IMR-90 (cell line): Measurements from ENCODE around the gene ZNF302. TPM values are rescaled to one million over a fixed set of nuclear protein-coding genes. Genes with fewer than 3 reads are reported as not detected.

ENCODE experiments used
- ATAC-seq: fragments of 200-7000 bp; cut with Tn5 transposase; 2 replicates; pipeline ENCODE4 v1.9.1; 2020; ENCODE audit warnings: low read depth, mild to moderate bottlenecking, moderate library complexity
- BruUV-seq: library from RNA; stranded (reverse); fragments of 400-500 nt; replicated peaks from 2 replicates; lab custom pipeline; 2021; lab: Mats Ljungman, UMichigan
- CTCF ChIA-PET: fragments of 300-600 bp; formaldehyde crosslinking; extraction: SDS; loops from one replicate; lab custom pipeline; 2021; ENCODE audit warnings: antibody characterized with exemption; lab: Yijun Ruan, JAX
- POLR2A ChIA-PET: fragments of 300-600 bp; sonication (Branson Sonifier 250); formaldehyde crosslinking; loops from one replicate; lab custom pipeline; 2022; ENCODE audit warnings: antibody characterized with exemption; ENCODE audit not compliant: unreplicated experiment; lab: Charles Lee
- DNase-seq: peaks from one replicate; pipeline ENCODE4 v3.0.0; 2013
- H2AFZ ChIP-seq: replicated peaks from 2 replicates; pipeline ENCODE3; 2013; ENCODE audit warnings: low read length, mild to moderate bottlenecking; ENCODE audit not compliant: poor library complexity
- H2AK5ac ChIP-seq: 2 replicates; pipeline ENCODE4 v1.6.1; 2013; ENCODE audit warnings: low read depth, low read length, inconsistent platforms
- H2AK9ac ChIP-seq: replicated peaks from 2 replicates; pipeline ENCODE3; 2013; ENCODE audit warnings: mild to moderate bottlenecking, low read depth, low read length, moderate library complexity; ENCODE audit not compliant: poor library complexity
- H2BK120ac ChIP-seq: 2 replicates; pipeline ENCODE4 v1.6.1; 2013; ENCODE audit warnings: low read depth, low read length, inconsistent platforms
- H2BK15ac ChIP-seq: 3 replicates; pipeline ENCODE4 v1.6.1; 2013; ENCODE audit warnings: low read depth, low read length, inconsistent platforms
- H2BK20ac ChIP-seq: 2 replicates; pipeline ENCODE4 v1.6.1; 2013; ENCODE audit warnings: low read depth, mild to moderate bottlenecking, inconsistent platforms, low read length, moderate library complexity
- H2BK5ac ChIP-seq: 2 replicates; pipeline ENCODE4 v1.6.1; 2013; ENCODE audit warnings: mild to moderate bottlenecking, low read depth, low read length, inconsistent platforms; ENCODE audit not compliant: poor library complexity, severe bottlenecking
- H3K14ac ChIP-seq: replicated peaks from 2 replicates; pipeline ENCODE4 v1.6.1; 2013; ENCODE audit warnings: low read depth, low read length, inconsistent platforms
- H3K18ac ChIP-seq: 2 replicates; pipeline ENCODE4 v1.6.1; 2013; ENCODE audit warnings: low read depth, low read length, control low read depth
- H3K23ac ChIP-seq: 2 replicates; pipeline ENCODE4 v1.6.1; 2013; ENCODE audit warnings: low read depth, low read length, inconsistent platforms
- H3K27ac ChIP-seq: 2 replicates; pipeline ENCODE4 v1.5.1; 2013; ENCODE audit warnings: mild to moderate bottlenecking, control low read depth, low read length; ENCODE audit not compliant: insufficient read depth
- H3K27me3 ChIP-seq: 2 replicates; pipeline ENCODE4 v1.6.1; 2013; ENCODE audit warnings: low read length; ENCODE audit not compliant: control insufficient read depth, insufficient read depth
- H3K36me3 ChIP-seq: 2 replicates; pipeline ENCODE4 v1.6.1; 2013; ENCODE audit warnings: low read length, mixed read lengths; ENCODE audit not compliant: control insufficient read depth, insufficient read depth
- H3K4ac ChIP-seq: 2 replicates; pipeline ENCODE4 v1.6.1; 2013; ENCODE audit warnings: low read depth, low read length, inconsistent platforms
- H3K4me1 ChIP-seq: 2 replicates; pipeline ENCODE4 v1.6.1; 2013; ENCODE audit warnings: low read length, mixed read lengths; ENCODE audit not compliant: control insufficient read depth, insufficient read depth
- H3K4me2 ChIP-seq: 2 replicates; pipeline ENCODE4 v1.6.1; 2013; ENCODE audit warnings: low read depth, mild to moderate bottlenecking, control low read depth, low read length, moderate library complexity
- H3K4me3 ChIP-seq: 2 replicates; pipeline ENCODE4 v1.5.1; 2013; ENCODE audit warnings: low read depth, mild to moderate bottlenecking, control low read depth, low read length, moderate library complexity; ENCODE audit not compliant: insufficient read depth
- H3K56ac ChIP-seq: 2 replicates; pipeline ENCODE4 v1.6.1; 2013; ENCODE audit warnings: low read length, inconsistent platforms; ENCODE audit not compliant: insufficient read depth; ENCODE audit errors: extremely low read depth
- H3K79me1 ChIP-seq, 2 experiments: 2 replicates each; pipeline ENCODE4 v1.6.1; 2013; ENCODE audit warnings: low read length in 2 of 2, inconsistent platforms in 1 of 2, low read depth in 1 of 2
- H3K9ac ChIP-seq: 2 replicates; pipeline ENCODE4 v1.6.1; 2013; ENCODE audit warnings: low read depth, low read length, control low read depth
- H3K9me1 ChIP-seq: 2 replicates; pipeline ENCODE4 v1.6.1; 2013; ENCODE audit warnings: low read length, inconsistent platforms; ENCODE audit not compliant: insufficient read depth
- H3K9me3 ChIP-seq: 2 replicates; pipeline ENCODE4 v1.6.1; 2013; ENCODE audit warnings: low read length; ENCODE audit not compliant: control insufficient read depth, insufficient read depth
- H4K20me1 ChIP-seq: 2 replicates; pipeline ENCODE4 v1.6.1; 2013; ENCODE audit warnings: low read length, inconsistent platforms; ENCODE audit not compliant: insufficient read depth
- H4K5ac ChIP-seq: 2 replicates; pipeline ENCODE4 v1.6.1; 2013; ENCODE audit warnings: mild to moderate bottlenecking, low read depth, low read length, control low read depth
- H4K8ac ChIP-seq, 2 experiments: 2 replicates each; pipeline ENCODE4 v1.6.1; 2013; ENCODE audit warnings: low read depth in 2 of 2, low read length in 2 of 2, control low read depth in 1 of 2, inconsistent platforms in 1 of 2
- H4K91ac ChIP-seq: 2 replicates; pipeline ENCODE4 v1.6.1; 2013; ENCODE audit warnings: low read depth, low read length, inconsistent platforms; ENCODE audit not compliant: insufficient read depth
- BHLHE40 ChIP-seq: fragments of 150-350 bp; IDR thresholded peaks from 2 replicates; pipeline ENCODE4 v1.6.1; 2016; ENCODE audit warnings: mild to moderate bottlenecking, low read depth, low read length
- CEBPB ChIP-seq: IDR thresholded peaks from 2 replicates; pipeline ENCODE4 v1.6.1; 2012; ENCODE audit warnings: low read depth, low read length, improper control_type of control experiment
- FOS ChIP-seq: fragments of 150-350 bp; IDR thresholded peaks from 2 replicates; pipeline ENCODE4 v1.6.1; 2016; ENCODE audit warnings: low read depth, low read length
- MAFK ChIP-seq: IDR thresholded peaks from 2 replicates; pipeline ENCODE4 v1.6.1; 2012; ENCODE audit warnings: low read depth, low read length, improper control_type of control experiment
- MAZ ChIP-seq: IDR thresholded peaks from 2 replicates; pipeline ENCODE4 v1.6.1; 2012; ENCODE audit warnings: low read depth, mild to moderate bottlenecking, low read length, improper control_type of control experiment, moderate library complexity, borderline replicate concordance
- MXI1 ChIP-seq: IDR thresholded peaks from 2 replicates; pipeline ENCODE4 v1.6.1; 2012; ENCODE audit warnings: low read depth, mild to moderate bottlenecking, low read length, moderate library complexity, borderline replicate concordance
- NFE2L2 ChIP-seq: fragments of 150-350 bp; IDR thresholded peaks from 2 replicates; pipeline ENCODE4 v1.6.1; 2016; ENCODE audit warnings: low read depth, mild to moderate bottlenecking, low read length
- RAD21 ChIP-seq: IDR thresholded peaks from 2 replicates; pipeline ENCODE4 v1.6.1; 2012; ENCODE audit warnings: low read length, improper control_type of control experiment
- RCOR1 ChIP-seq: IDR thresholded peaks from 2 replicates; pipeline ENCODE4 v1.6.1; 2012; ENCODE audit warnings: mild to moderate bottlenecking, low read length, improper control_type of control experiment; ENCODE audit not compliant: insufficient replicate concordance
- SMC3 ChIP-seq: fragments of 150-350 bp; IDR thresholded peaks from 2 replicates; pipeline ENCODE4 v1.6.1; 2016; ENCODE audit warnings: low read depth, mild to moderate bottlenecking, antibody characterized with exemption, low read length, moderate library complexity
- WGBS, 2 experiments: methylation state at CpG; one replicate each; pipeline versions ENCODE4 v1.1.5 to v1.1.7; 2013; ENCODE audit warnings: missing lambda C conversion rate in 2 of 2; ENCODE audit not compliant: insufficient read length in 1 of 2; ENCODE audit errors: extremely low coverage in 2 of 2; 5-methylcytosine and 5-hydroxymethylcytosine counted together
- dilution Hi-C: fragments of 300-500 bp; cut with HindIII; formaldehyde crosslinking; loops from one replicate; pipeline ENCODE4 v1.14.3; 2018; ENCODE audit warnings: low sequenced_read_pairs; ENCODE audit not compliant: unreplicated experiment
- in situ Hi-C: fragments of 300-500 bp; cut with MboI; formaldehyde crosslinking; loops from 3 replicates; pipeline ENCODE4 v1.14.3; 2019; ENCODE audit warnings: low sequenced_read_pairs, inconsistent platforms, mixed read lengths
- intact Hi-C: fragments of 100-400 bp; cut with micrococcal nuclease; formaldehyde crosslinking; loops from 2 replicates; pipeline ENCODE4 v1.10.0; 2022
- polyA plus RNA-seq, 3 experiments: library from polyadenylated mRNA; depleted of rRNA; stranded (reverse); fragments of >200 nt; gene quantifications; 2 replicates each; pipeline ENCODE4 v1.2.3, GENCODE V29; 2012; ENCODE audit warnings: low replicate concordance in 1 of 3
- total RNA-seq: library from RNA; depleted of rRNA; stranded (reverse); fragments of >200 nt; gene quantifications from 2 replicates; pipeline ENCODE4 v1.2.3, GENCODE V29; 2012
- TF ChIP-seq, protein P1 (sequence below): fragments of 150-350 bp; IDR thresholded peaks from 2 replicates; pipeline ENCODE4 v1.6.1; 2016; ENCODE audit warnings: low read depth, mild to moderate bottlenecking, low read length, moderate library complexity, borderline replicate concordance
- TF ChIP-seq, protein P2 (sequence below): fragments of 150-350 bp; IDR thresholded peaks from 2 replicates; pipeline ENCODE4 v1.6.1; 2017; ENCODE audit warnings: mild to moderate bottlenecking, antibody characterized with exemption, low read length, low read depth
- TF ChIP-seq, protein P3 (sequence below): conservative IDR thresholded peaks from 2 replicates; pipeline ENCODE4 v1.5.1; 2012; ENCODE audit warnings: mild to moderate bottlenecking, low read depth, low read length, improper control_type of control experiment

ZNF302 gene
- total and polyA plus RNA-seq, 2 of the 4 experiments (the other 2 are of a cell fraction): 9.1 to 9.5 TPM

DNA sequence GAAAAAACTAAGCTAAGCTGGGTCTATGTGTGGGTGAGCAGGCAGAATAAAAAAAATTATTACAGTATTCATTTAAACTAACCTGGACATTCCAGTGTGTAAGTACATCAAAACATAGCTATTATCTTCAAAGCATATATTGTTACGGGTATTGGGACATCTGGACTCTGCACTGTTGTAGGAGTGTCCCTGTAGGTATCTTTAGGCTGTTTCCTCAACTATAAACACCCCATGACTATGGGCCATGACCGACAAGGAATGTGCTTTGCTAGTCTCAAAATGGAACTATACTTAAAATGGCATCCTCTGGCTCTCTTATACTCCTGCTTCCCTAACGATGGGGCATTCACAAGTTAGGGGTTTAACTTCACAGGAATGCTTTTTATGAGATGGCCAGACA, 3.9 kb upstream of the ZNF302 start:
- Histone ChIP-seq H4K20me1 (no peaks in the 10 kb centered on the region), H3K9me1 (0 out of 2 replicates have a peak, but pooled peaks cover 5% of the 10 kb centered on the region), H2AK9ac (no peak overlapping the region), H3K14ac (no peak overlapping the region), H3K9ac (no peak overlapping the region), H2AK5ac (no peak overlapping the region), H3K4ac (no peak overlapping the region), H3K56ac (no peak overlapping the region), H2AFZ (no peak overlapping the region), H2BK15ac (no peak overlapping the region), H2BK5ac (no peak overlapping the region), H2BK20ac (no peak overlapping the region), H3K27ac (no peak overlapping the region), H4K8ac (no peak overlapping the region), H2BK120ac (no peak overlapping the region), H3K18ac (no peak overlapping the region), H3K4me2 (no peak overlapping the region), H3K4me3 (no peak overlapping the region), H3K36me3 (no peaks in the 10 kb centered on the region), H4K5ac (no peak overlapping the region), H3K79me1 (peaks cover 6% of the 10 kb centered on the region in 2 experiments), H3K4me1 (peaks cover 2% of the 10 kb centered on the region; the same call in 1 of the 2 replicates), H4K91ac (no peak overlapping the region), H3K27me3 (no peaks in the 10 kb centered on the region), H3K9me3 (no peaks in the 10 kb centered on the region; the same call in 1 of the 2 replicates), H3K23ac (no peak overlapping the region)
- WGBS, 2 experiments: 20% methylated on average over 1 of the region's 3 CpGs; no CpG with 5 or more reads in 1 of the 2 experiments
- POLR2A ChIA-PET: no interaction called here
- intact Hi-C loops (no loop called here), dilution Hi-C loops (no loop called here), in situ Hi-C loops (no loop called here)
- ATAC-seq (no peak), DNase-seq (no peak)
- TF ChIP-seq CEBPB (no peak), SMC3 (no peak), BHLHE40 (no peak), MAFK (no peak), NFE2L2 (no peak), MXI1 (no peak), FOS (no peak), RCOR1 (no peak), RAD21 (no peak), MAZ (no peak)
- TF ChIP-seq, protein P1, sequence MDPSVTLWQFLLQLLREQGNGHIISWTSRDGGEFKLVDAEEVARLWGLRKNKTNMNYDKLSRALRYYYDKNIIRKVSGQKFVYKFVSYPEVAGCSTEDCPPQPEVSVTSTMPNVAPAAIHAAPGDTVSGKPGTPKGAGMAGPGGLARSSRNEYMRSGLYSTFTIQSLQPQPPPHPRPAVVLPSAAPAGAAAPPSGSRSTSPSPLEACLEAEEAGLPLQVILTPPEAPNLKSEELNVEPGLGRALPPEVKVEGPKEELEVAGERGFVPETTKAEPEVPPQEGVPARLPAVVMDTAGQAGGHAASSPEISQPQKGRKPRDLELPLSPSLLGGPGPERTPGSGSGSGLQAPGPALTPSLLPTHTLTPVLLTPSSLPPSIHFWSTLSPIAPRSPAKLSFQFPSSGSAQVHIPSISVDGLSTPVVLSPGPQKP: no peak
- TF ChIP-seq, protein P2, sequence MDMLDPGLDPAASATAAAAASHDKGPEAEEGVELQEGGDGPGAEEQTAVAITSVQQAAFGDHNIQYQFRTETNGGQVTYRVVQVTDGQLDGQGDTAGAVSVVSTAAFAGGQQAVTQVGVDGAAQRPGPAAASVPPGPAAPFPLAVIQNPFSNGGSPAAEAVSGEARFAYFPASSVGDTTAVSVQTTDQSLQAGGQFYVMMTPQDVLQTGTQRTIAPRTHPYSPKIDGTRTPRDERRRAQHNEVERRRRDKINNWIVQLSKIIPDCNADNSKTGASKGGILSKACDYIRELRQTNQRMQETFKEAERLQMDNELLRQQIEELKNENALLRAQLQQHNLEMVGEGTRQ: no peak
- TF ChIP-seq, protein P3, sequence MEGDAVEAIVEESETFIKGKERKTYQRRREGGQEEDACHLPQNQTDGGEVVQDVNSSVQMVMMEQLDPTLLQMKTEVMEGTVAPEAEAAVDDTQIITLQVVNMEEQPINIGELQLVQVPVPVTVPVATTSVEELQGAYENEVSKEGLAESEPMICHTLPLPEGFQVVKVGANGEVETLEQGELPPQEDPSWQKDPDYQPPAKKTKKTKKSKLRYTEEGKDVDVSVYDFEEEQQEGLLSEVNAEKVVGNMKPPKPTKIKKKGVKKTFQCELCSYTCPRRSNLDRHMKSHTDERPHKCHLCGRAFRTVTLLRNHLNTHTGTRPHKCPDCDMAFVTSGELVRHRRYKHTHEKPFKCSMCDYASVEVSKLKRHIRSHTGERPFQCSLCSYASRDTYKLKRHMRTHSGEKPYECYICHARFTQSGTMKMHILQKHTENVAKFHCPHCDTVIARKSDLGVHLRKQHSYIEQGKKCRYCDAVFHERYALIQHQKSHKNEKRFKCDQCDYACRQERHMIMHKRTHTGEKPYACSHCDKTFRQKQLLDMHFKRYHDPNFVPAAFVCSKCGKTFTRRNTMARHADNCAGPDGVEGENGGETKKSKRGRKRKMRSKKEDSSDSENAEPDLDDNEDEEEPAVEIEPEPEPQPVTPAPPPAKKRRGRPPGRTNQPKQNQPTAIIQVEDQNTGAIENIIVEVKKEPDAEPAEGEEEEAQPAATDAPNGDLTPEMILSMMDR: no peak
- CTCF ChIA-PET: no interaction called here
- no TSS peak for BruUV-seq
